SJSA1 (cell line): ENCODE measurements around the gene OSMR. TPM values are rescaled to one million over a fixed set of nuclear protein-coding genes. Genes with fewer than 3 reads are reported as not detected.

Experiments used
- total RNA-seq: library from RNA; depleted of rRNA; stranded (reverse); fragments of >200 nt; shearing (Covaris generic); gene quantifications from 2 replicates; pipeline ENCODE4 v1.2.3, GENCODE V29; 2014; rRNA removed

The OSMR gene
- total RNA-seq, 1 experiment from 2014 or later, result 26.4 TPM

Other genes starting within 250 kb of the OSMR start
- 15.7 and 16.8 TPM in 2 replicates for gene RICTOR, start 228.4 kb downstream of the OSMR start, total RNA-seq